GM21825 (cell line): ENCODE data around the gene ATG5.
"Not testable (repeated sequence)": the region's sequence is repeated elsewhere in the genome, so short reads cannot be mapped to it uniquely, and the experiment has no call there.

Source experiments
- ATAC-seq: cut with Tn5 transposase; IDR thresholded peaks from one replicate; pipeline ENCODE4 v1.9.1; 2021; ENCODE audit warnings: mild to moderate bottlenecking, moderate library complexity; ENCODE audit not compliant: unreplicated experiment

The ATG5 gene

DNA sequence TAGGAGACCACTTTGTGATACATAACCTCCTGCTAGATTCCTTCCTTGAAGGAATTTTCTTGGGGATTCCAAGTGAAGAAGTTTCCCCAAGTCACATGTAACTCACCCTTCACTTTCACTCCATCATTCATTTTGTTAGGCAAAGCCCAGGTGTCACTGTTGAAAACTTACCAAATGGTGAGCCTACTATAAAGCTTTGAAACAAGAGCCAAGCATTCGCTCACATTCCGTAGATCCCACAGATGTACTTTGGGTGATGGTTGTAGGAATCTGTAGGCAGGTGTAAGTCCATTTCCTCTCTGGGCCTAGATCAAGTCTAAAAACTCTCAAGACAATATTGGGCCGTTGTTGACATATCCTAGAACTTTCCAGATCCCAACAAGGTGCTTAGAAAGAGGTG is 165.4 kb downstream of the ATG5 start:
- ATAC-seq: no peak

GRCh38 chr6:106159531-106159940 is 166.0 kb downstream of the ATG5 start:
- no peak for ATAC-seq

DNA sequence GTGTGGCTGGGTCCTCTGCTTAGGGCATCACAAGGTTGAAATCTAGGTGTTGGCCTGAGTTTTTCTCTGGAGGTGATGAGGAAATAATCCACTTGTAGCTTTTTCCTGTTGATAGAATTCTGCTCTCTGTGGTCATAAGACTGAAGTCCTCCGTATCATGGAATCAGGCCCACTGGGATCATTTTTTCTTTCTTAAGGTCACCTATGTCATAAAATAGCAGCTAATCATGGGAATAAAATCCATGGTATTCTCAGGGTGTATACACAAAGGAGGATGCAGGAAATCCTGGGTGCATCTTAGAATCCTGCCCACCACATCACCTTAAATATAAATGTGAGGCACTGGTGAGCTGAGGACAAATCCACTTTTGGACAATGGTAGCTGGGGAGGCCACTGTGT is 166.7 kb downstream of the ATG5 start:
- ATAC-seq: no peak

- no peak for ATAC-seq
Measured at GRCh38 chr6:106156863-106157262, 168.7 kb downstream of the ATG5 start.

DNA sequence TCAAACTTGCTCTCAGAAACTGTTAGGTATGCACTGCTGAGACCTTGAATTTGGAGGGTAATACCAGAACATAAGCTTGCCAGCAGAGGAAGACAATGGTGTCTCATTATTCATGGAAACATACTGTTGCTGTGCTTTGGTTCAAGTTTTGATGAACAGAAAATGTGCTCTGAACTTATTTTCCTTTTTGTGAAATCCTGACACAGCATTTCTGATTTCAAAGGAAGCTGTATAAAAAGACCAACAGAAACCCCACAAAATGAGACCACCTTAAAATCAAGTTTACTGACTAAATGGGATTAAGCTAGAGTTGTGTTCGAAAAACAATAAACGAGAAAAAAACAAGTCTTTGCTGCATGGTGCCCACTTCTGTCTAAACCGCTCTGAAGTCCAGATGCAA is 169.1 kb downstream of the ATG5 start:
- no peak for ATAC-seq

- no peak for ATAC-seq
Measured at GRCh38 chr6:106155219-106155830, 170.2 kb downstream of the ATG5 start.

GRCh38 chr6:106154326-106154725 is 171.2 kb downstream of the ATG5 start:
- ATAC-seq: no peak

DNA sequence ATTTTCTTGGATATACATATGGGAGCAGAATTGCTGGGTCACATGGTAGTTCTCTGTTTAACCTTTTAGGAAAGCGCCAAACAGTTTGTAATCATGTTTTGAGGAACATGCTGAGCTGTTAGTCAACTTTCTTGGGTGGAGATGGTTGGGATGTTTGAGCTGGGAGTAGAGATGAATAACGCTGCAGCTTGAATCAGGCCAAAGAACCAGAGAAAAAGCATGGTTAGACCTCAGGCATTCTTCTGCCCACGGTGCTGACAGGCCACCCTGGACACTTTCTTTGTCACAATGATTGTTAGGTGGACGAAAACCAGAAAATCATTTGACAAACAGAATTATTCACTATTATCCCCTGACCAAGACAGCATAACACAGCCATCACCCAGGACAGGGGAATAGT is 172.6 kb downstream of the ATG5 start:
- no peak for ATAC-seq

DNA sequence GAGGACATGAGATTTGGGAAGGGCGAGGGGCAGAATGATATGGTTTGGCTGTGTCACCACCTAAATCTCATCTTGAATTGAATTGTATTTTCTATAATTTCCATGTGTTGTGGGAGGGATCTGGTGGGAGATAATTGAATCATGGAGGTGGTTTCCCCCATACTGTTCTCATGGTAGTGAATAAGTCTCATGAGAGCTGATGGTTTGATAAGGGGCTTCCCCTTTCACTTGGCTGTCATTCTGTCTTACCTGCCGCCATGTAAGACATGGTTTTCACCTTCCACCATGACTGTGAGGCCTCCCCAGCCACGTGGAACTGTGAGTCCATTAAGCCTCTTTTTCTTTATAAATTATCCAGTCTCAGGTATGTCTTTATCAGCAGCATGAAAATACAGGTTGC is 173.1 kb downstream of the ATG5 start:
- not testable (repeated sequence) for ATAC-seq

DNA sequence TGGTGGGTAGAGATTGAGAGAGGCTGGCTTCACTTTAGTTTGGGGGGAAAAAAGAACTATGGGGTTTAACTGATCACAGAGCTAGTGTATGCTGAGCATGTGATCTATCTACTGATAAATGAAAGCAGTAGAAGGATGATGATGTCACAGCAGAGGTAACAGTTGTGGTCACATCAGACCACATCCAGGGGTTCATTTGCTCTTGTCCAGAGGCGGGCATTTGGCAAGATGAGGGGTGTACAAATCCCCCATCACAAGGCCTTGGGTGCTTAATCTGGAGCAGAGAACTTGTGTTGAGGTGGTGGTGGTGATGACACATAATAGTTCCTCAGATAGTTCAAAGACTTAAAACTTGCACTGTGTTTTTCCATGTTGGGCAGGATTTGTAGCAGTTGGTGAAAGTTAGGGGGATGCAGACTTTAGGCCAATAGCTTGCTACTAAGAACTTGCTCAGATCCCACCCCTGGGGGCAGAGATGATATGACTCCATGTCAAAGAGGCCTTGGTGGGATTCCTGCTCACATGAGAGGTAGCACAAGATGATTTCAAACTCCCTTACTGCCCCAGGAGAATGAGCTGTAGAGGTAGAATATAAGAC is 176.0 kb downstream of the ATG5 start:
- ATAC-seq: no peak

DNA sequence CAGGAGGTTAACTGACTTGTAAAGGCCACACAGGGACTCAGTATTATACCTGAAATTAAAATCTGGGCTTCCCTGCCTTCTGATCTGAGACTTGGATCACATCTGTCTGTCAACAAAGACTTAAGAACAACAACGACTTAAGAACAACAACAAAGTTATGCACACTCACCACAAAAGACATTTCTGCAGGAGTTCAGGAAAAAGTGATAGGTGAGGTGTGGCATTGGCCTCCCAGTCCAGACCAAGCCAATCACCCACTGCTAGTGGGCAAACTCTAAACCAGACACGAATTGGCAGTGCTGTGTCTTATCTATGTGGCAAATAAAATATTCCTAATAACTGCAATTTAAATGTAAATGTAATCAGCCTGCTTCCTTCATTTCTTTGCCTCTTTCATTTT is 178.1 kb downstream of the ATG5 start:
- ATAC-seq: no peak

GRCh38 chr6:106146852-106147351 is 178.7 kb downstream of the ATG5 start:
- peak; percentile 34 for ATAC-seq

- peak; percentile 30 for ATAC-seq
Measured at GRCh38 chr6:106145741-106146227, 179.8 kb downstream of the ATG5 start.

DNA sequence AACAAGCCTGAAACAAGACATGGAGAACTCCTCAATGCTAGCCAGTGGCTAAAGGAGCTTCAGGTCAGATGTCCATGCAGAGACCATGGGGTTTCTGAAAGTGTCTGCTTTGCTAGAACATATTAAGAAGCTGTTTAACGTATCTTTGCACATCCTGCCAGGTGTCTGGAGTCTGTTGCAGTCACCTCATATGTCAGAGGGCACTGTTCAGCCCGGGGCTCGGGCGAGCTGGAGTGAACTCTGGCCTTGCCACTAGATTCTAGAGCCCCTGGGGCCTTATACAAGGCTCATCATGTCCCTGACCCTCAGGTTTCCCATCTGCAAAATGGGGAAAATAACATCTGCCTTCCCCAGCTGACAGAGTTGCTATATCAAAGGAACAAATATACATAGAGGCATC is 180.4 kb downstream of the ATG5 start:
- no peak for ATAC-seq

DNA sequence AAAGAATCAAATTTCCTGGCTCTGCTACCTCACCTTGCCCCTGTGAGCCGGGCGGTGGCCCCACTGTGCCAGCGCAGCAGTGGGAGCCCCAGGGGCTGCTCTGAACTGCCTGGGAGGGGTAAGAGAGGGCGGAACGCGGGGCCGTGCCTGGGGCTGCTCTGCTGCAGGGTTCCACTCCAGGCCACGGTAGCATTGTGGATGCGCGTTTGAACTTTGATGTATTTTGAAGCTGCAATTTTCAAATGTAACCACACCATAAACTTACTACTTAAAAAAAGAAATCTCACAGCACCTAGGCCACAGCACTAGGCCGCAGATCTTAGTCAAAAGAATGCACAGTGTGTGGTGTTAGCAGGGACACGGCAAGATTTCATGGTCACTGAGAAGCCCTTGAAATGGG is 181.9 kb downstream of the ATG5 start:
- no peak for ATAC-seq

- ATAC-seq: no peak
Measured at GRCh38 chr6:106142876-106143431, 182.6 kb downstream of the ATG5 start.

DNA sequence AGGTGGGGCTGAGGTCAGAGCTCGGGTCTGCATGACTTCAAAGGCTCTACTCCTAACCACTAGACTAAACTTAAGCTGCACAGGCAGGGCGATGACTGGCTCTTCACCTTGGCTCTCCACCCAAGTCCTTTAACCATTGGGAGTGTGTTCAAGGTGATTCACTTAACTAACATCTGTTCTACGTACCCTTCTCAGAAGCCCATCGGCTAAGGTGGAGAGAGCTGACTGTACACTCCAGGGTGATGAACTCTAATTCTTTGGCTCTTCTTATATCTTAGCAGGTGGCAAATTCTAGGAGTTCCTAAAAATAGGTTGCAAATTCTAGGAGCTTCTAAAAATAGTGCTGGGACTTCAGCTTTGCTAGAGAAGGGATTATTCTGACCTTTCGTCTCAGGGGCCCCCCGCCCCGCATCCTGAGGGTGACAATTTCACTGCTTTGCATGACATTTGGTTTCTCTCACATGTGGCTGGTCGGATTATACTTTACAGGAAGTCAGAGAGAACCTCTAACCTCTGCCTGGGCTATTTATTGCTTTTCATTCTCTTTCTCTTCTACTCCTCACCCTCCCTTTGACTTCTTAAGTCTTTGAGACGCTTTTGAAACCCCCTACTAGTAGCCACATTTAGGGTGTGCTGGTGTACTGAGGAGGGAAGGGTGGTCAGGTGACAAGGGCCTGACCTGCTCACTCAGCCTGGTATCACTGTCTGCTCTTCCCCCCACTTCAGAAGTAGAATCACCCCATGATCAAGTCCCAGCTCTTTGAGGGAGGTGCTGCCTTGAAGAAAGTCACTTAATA is 183.9 kb downstream of the ATG5 start:
- peak; percentile 79 for ATAC-seq

DNA sequence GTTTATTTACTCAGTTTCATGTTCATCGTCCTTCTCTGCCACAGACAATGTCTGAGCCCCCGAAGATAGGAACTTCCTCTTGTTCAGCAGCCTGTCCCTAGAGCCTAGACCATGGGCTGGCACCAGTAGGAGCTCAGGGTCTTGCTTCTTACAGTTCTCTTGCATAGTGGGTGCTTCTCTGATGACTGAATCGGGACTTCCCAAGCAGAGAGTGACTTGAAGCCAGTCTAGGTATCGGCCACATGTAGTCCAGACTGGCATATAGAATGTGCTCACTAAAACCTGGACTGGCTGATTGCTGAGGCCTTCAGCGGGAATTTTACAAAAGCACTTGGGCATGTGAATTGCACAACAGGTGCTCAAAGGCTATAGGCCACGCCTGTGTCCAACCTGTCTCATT is 187.4 kb downstream of the ATG5 start:
- no peak for ATAC-seq

- ATAC-seq: no peak
Measured at GRCh38 chr6:106136845-106137244, 188.7 kb downstream of the ATG5 start.

GRCh38 chr6:106135911-106136571 is 189.5 kb downstream of the ATG5 start:
- ATAC-seq: no peak
